Measurements from ENCODE around the gene NYAP1. TPM values are rescaled to one million over a fixed set of nuclear protein-coding genes. Genes with fewer than 3 reads are reported as not detected.
"Not testable (repeated sequence)": the region's sequence is repeated elsewhere in the genome, so short reads cannot be mapped to it uniquely, and the experiment has no call there.

Gene NYAP1
- total RNA-seq, 1 donor from 2014 or later = 0.16 TPM

DNA sequence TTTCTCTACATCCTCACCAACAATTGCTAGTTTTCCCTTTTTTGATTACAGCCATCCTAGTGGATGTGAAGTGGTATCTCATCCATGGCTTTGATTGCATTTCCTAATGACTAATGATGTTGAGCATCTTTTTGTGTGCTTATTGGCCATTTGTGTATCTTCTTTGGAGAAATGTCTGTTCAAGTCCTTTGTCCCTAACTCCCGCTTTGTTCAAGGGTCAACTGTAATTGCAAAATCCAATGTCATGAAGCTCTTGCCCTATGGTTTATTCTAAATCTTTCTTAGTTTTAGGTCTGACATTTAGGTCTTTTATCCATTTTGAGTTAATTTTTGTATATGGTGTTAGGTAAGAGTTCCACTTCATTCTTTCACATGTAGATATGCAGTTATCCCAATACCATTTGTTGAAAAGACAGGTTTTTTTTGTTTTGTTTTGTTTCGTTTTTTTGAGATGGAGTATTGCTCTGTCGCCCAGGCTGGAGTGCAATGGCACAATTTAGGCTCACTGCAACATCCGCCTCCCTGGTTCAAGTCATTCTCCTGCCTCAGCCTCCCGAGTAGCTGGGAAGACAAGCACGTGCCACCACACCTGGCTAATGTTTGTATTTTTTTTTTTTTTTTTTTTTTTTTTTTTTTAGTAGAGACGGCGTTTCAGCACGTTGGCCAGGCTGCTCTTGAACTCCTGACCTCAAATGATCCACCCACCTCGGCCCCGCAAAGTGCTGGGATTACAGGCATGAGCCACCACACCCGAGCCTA is 44.6 kb downstream of the NYAP1 start:
- intact Hi-C loops (cut with DNase I); ATAC-seq (ENCODE audit: poor library complexity); DNase-seq: not testable (repeated sequence)

DNA sequence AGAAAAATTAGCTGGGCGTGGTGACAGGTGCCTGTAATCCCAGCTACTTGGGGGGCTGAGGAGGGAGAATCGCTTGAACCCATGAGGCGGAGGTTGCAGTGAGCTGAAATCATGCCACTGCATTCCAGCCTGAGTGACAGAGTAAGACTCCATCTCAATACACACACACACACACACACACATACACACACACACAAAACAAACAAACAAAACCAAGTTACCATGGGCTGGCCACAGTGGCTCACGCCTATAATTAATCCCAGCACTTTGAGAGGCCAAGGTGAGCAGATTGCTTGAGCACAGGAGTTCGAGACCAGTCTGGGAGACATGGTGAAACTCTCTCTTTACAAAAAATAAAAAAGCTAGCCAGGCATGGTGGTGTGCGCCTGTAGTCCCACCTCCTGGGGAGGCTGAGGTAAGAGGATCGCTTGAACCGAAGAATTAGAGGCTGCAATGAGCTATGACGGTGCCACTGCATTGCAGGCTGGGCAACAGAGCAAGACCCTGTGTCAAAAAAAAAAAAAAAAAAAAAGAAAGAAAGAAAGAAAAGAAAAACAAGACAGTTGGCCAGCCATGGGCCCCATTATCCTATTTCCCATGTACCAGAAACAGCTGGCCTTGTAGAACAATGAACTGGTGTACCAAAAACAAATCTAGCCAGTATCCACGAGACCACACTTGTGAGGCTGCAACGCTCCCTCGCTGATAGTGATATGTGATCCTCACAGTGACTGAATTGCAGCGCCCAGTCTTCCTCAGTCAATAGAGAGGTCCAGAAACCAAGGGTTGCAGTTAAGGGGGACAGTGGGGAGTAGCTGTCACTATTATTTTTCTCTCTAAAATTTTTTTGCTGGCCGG is 48.7 kb downstream of the NYAP1 start:
- intact Hi-C loops (cut with DNase I) = no loop called here
- ATAC-seq (ENCODE audit: poor library complexity) (no peak), DNase-seq (no peak)

DNA sequence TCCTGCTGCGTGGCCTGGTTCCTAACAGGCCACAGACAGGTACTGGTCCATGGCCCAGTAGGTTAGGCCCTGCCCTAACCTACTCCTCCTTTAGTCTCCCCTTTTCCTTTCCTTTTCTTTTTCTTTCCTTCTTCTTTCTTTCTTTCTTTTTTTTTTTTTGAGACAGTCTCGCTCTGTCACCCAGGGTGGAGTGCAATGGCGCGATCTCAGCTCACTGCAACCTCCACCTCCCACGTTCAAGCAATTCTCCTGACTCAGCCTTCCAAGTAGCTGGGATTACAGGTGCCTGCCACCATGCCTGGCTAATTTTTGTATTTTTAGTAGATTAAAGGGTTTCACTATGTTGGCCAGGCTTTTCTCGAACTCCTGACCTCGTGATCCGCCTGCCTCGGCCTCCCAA is 52.3 kb downstream of the NYAP1 start:
- intact Hi-C loops (cut with DNase I); ATAC-seq (ENCODE audit: poor library complexity); DNase-seq: not testable (repeated sequence)

DNA sequence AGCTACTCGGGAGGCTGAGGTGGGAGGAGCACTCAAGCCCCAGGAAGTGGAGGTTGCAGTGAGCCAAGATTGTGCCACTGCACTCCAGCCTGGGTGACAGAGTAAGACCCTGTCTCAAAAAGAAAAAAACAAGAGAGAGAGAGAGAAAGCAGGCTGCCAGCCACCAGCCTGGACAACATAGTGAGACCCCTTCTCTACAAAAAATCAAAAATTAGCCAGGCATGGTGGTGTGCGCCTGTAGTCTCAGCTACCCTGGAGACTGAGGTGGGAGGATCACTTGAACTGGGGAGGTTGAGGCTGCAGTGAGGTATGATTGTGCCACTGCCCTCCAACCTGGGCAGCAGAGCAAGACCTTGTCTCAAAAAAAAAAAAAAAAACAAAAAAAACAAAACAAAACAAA is 53.0 kb downstream of the NYAP1 start:
- intact Hi-C loops (cut with DNase I); DNase-seq; ATAC-seq (ENCODE audit: poor library complexity): not testable (repeated sequence)

DNA sequence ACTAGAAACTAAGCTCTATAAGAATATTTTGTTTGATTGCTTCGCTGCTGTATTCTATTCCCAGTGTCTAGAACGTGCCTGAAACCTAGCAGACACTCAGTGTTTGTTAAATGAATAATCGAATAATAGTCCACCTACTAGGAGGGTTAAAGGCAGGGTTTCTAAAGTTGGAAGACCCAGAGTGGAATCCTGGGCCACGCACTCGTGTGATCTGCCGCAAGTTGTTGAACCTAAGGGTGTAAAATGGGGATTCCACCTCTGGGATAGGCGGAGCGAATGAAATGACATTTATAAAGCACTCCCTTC is 54.6 kb downstream of the NYAP1 start:
- intact Hi-C loops (cut with DNase I) = no loop called here
- ATAC-seq (ENCODE audit: poor library complexity) (no peak), DNase-seq (no peak)

DNA sequence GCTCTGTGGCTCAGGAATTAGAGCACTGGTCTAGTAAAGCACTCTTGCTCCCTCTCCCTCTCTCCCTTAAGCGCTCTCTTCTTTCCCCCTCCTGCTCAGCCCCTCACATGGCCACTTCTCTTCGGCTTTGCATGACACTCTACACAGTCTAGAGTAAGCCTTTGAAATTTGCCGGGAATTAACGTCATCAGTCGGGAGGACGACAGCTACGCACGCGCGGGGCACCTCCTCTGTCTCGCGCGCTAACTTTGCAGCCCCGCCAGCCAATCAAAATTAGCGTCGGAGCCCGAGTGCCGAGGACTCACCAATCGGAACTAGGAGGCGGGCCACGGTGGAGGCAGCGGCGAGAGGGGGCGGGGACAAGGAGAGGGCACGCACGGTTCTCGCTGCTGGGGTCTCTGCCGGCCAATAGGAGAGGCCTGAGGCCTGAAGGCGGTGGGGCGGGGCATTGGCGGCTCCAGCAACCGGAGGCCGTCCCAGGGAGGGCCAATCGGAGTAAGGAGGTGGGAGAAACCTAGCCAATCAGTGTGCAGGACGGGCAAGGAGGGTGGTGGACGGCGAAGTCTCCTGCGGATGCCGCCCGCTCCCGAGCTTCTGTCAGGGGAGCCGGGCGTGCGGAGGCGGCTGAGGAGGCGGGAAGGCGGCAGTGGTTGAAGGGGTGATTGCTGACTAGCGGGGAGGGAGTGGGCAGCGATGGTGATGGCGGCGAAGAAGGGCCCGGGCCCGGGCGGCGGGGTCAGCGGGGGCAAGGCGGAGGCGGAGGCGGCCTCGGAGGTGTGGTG is 55.1 kb downstream of the NYAP1 start, which contains the start of gene AGFG2:
TSS of gene AGFG2 (plus strand) at position 550 of the 782 bp plus-strand sequence. CDS start at position 694, 144 bp downstream.
- DNase-seq (peak; percentile 100), ATAC-seq (ENCODE audit: poor library complexity) (peak; percentile 99)
- intact Hi-C loops (cut with DNase I) = no loop called here

DNA sequence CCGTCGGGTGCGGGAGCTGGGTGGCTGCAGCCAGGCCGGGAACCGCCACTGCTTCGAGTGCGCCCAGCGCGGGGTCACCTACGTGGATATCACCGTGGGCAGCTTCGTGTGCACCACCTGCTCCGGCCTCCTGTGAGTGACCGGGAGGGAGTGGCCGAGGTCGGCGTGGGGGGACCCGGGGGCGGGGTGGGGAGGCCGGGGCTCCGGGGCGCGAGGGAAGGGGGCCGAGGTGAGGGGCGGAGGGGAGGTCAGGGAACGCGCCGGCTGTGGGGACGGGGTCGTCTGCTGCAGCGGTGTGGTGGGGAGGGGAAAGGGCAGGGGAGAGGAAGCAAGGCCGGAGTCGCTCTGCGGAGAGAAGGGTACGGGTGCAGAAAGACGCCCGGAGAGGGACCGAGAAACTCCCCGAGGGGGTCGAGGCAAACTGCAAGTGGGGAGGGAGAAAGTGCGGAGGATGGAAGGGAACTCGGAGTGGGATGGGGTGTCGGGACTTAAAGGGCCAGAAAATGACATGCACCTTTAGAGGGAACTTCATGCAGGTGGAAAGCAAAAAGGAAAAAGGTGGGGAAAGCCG is 55.8 kb downstream of the NYAP1 start:
- intact Hi-C loops (cut with DNase I) = no loop called here
- no peak for ATAC-seq (ENCODE audit: poor library complexity)
- DNase-seq = no peak

DNA sequence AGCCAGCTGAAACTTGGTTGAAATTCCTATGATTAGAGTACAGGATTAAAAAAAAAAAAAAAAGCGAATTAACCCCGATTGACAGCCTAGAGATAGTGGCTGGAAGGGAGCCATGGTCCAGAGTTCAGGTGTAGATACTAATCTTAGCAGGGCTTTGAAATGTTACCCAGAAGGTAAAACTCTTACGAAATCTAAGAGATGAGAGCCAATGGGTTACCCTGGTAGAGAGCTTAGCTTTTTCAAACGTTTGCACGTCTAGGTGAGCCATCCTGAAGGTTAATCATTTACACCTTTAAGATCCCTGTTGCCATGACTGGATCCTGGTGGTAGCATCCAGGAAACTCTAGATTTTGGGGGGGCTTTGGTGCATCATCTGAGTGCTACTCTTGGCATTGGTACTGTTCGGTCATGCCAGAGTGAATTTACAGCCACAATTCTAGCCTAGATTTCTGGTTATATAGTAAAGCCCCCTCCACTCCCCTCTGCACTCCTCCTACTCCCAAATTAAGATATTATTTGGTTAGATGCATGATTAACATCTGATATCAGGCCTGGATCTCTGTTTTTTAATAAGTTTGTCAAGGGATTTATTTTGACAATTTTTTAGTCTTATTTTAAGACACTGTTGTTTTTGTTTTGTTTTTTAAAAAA is 56.5 kb downstream of the NYAP1 start:
- intact Hi-C loops (cut with DNase I) = no loop called here
- DNase-seq (no peak), ATAC-seq (ENCODE audit: poor library complexity) (no peak)

DNA sequence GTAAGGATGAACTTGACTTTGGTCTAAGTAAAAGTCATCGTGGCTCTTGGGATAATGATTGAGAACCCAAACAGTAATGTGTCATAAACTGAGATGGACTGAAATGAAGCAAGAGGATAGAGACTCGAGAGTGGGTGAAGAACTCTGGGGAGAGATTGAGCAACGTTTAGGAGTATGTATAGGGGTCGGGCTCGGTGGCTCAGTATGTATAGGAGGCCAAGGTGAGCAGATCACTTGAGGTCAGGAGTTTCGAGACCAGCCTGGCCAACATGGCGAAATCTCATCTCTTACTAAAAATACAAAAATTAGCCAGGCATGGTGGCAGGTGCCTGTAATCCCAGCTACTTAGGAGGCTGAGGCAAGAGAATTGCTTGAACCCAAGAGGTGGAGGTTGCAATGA is 57.6 kb downstream of the NYAP1 start:
- ATAC-seq (ENCODE audit: poor library complexity); DNase-seq; intact Hi-C loops (cut with DNase I): not testable (repeated sequence)

DNA sequence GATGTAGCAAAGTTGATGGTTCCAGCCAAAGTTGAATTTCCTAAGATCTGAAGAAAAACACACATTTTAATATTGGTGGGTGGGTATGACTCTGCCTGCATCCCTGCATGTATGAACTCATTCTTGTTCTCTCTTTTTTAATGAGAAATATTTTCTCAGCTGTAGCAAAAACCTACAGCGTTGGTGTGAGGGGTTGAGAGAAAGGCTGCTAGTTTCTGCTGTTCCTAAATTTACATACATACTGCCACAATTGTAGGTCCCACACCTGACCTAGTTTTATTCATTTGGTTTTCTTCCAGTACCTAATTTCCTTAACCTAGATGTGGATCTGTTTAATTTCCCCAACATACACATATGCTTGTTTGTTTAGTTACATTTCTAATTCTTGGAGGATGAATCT is 59.9 kb downstream of the NYAP1 start:
- no peak for DNase-seq
- intact Hi-C loops (cut with DNase I) = no loop called here
- ATAC-seq (ENCODE audit: poor library complexity) = no peak

DNA sequence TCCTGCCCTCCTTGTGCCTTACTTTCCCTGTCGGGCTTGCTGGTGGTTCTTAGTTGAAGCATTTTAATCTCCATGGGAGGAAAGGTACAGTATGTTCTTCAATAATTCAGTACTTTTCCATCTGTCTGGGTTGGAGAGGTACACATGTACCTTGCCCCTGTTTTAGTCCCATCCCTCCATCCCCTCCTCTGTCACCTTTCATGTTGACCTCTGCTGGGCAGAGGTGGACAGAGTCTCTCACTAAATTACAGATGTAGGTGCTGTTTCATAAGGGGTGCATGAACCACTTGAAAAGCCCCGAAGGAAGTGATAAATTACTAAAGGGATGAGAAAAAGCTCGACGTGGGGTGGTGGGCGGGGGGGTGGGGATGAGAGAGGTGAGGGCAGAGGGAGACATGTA is 60.7 kb downstream of the NYAP1 start:
- DNase-seq = no peak
- intact Hi-C loops (cut with DNase I) = no loop called here
- no peak for ATAC-seq (ENCODE audit: poor library complexity)

Other genes with a start within 250 kb of the NYAP1 start
- gene SPDYE3, start 176.2 kb upstream of the NYAP1 start, total RNA-seq = not detected
- gene PILRB, start 125.8 kb upstream of the NYAP1 start, total RNA-seq = 8.8 TPM
- gene PILRA, start 110.4 kb upstream of the NYAP1 start, total RNA-seq = 3.6 TPM
- gene ZCWPW1, start 55.2 kb upstream of the NYAP1 start, total RNA-seq = 5.4 TPM
- gene MEPCE, start 54.1 kb upstream of the NYAP1 start, total RNA-seq = 22.2 TPM
- 10.9 TPM for gene PPP1R35, start 47.4 kb upstream of the NYAP1 start, total RNA-seq
- gene SPACDR, start 19.7 kb upstream of the NYAP1 start, total RNA-seq = 0.81 TPM
- gene TSC22D4, start 4.7 kb upstream of the NYAP1 start, total RNA-seq = 47.4 TPM
- gene AGFG2, start 55.3 kb downstream of the NYAP1 start, total RNA-seq = 19.8 TPM
- gene SAP25, start 90.0 kb downstream of the NYAP1 start, total RNA-seq = 0.54 TPM
- 22.8 TPM for gene LRCH4, start 102.2 kb downstream of the NYAP1 start, total RNA-seq
- 0.35 TPM for gene FBXO24, start 102.4 kb downstream of the NYAP1 start, total RNA-seq
- 42.2 TPM for gene PCOLCE, start 118.4 kb downstream of the NYAP1 start, total RNA-seq
- gene MOSPD3, start 128.6 kb downstream of the NYAP1 start, total RNA-seq = 9.3 TPM
- gene TFR2, start 157.6 kb downstream of the NYAP1 start, total RNA-seq = 0.13 TPM
- not detected for gene ACTL6B, start 172.5 kb downstream of the NYAP1 start, total RNA-seq
- gene GNB2, start 189.8 kb downstream of the NYAP1 start, total RNA-seq = 101 TPM
- 23.5 TPM for gene GIGYF1, start 210.3 kb downstream of the NYAP1 start, total RNA-seq
- 27.1 TPM for gene POP7, start 222.2 kb downstream of the NYAP1 start, total RNA-seq
- gene EPO, start 236.5 kb downstream of the NYAP1 start, total RNA-seq = not detected
- not detected for gene ZAN, start 249.7 kb downstream of the NYAP1 start, total RNA-seq

Data from Right ventricle myocardium superior (tissue), 1 donor.